ENCODE measurements around the gene ACLY. TPM values are rescaled to one million over a fixed set of nuclear protein-coding genes. Genes with fewer than 3 reads are reported as not detected.

ACLY gene
- total and polyA plus RNA-seq, 2 of the 13 experiments (the other 11 are each of a cell fraction or from before 2014, with no cell fraction given) = 111 to 218 TPM

GRCh38 chr17:41888332-41888965, 30.3 kb downstream of the ACLY start (continued):
- TF ChIP-seq KIAA2018 (CRISPR knock-in tag; IDR thresholded peaks at IDR 0.05; ENCODE audit: borderline replicate concordance) = no peak
- TF ChIP-seq, protein P1, sequence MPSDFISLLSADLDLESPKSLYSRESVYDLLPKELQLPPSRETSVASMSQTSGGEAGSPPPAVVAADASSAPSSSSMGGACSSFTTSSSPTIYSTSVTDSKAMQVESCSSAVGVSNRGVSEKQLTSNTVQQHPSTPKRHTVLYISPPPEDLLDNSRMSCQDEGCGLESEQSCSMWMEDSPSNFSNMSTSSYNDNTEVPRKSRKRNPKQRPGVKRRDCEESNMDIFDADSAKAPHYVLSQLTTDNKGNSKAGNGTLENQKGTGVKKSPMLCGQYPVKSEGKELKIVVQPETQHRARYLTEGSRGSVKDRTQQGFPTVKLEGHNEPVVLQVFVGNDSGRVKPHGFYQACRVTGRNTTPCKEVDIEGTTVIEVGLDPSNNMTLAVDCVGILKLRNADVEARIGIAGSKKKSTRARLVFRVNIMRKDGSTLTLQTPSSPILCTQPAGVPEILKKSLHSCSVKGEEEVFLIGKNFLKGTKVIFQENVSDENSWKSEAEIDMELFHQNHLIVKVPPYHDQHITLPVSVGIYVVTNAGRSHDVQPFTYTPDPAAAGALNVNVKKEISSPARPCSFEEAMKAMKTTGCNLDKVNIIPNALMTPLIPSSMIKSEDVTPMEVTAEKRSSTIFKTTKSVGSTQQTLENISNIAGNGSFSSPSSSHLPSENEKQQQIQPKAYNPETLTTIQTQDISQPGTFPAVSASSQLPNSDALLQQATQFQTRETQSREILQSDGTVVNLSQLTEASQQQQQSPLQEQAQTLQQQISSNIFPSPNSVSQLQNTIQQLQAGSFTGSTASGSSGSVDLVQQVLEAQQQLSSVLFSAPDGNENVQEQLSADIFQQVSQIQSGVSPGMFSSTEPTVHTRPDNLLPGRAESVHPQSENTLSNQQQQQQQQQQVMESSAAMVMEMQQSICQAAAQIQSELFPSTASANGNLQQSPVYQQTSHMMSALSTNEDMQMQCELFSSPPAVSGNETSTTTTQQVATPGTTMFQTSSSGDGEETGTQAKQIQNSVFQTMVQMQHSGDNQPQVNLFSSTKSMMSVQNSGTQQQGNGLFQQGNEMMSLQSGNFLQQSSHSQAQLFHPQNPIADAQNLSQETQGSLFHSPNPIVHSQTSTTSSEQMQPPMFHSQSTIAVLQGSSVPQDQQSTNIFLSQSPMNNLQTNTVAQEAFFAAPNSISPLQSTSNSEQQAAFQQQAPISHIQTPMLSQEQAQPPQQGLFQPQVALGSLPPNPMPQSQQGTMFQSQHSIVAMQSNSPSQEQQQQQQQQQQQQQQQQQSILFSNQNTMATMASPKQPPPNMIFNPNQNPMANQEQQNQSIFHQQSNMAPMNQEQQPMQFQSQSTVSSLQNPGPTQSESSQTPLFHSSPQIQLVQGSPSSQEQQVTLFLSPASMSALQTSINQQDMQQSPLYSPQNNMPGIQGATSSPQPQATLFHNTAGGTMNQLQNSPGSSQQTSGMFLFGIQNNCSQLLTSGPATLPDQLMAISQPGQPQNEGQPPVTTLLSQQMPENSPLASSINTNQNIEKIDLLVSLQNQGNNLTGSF (CRISPR knock-in tag; IDR thresholded peaks at IDR 0.05) = 0 out of 2 replicates have a peak, but pooled peaks have one; percentile 41
- no peak for TF ChIP-seq WIZ (CRISPR knock-in tag; IDR thresholded peaks at IDR 0.05)
- no peak for TF ChIP-seq TFDP2 (CRISPR knock-in tag; IDR thresholded peaks at IDR 0.05)
- no peak for TF ChIP-seq SSRP1 (CRISPR knock-in tag; IDR thresholded peaks at IDR 0.05)
- TF ChIP-seq, protein P2, sequence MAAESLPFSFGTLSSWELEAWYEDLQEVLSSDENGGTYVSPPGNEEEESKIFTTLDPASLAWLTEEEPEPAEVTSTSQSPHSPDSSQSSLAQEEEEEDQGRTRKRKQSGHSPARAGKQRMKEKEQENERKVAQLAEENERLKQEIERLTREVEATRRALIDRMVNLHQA (CRISPR knock-in tag; IDR thresholded peaks at IDR 0.05) = no peak
- TF ChIP-seq ZNF18 (CRISPR knock-in tag; IDR thresholded peaks at IDR 0.05; ENCODE audit: insufficient replicate concordance) = no peak
- TF ChIP-seq JARID2 (CRISPR knock-in tag; IDR thresholded peaks at IDR 0.05; ENCODE audit: insufficient replicate concordance) = no peak
- TF ChIP-seq ZMYM2 (CRISPR knock-in tag; IDR thresholded peaks at IDR 0.05) = 0 out of 2 replicates have a peak, but pooled peaks have one; percentile 50
- TF ChIP-seq FOXO1 (CRISPR knock-in tag; IDR thresholded peaks at IDR 0.05) = no peak
- peak; percentile 76; the same call in 1 of the 2 replicates for TF ChIP-seq CEBPB (IDR thresholded peaks at IDR 0.05; ENCODE audit: borderline replicate concordance, low read depth, low read length)
- no peak for TF ChIP-seq TMF1 (CRISPR knock-in tag; IDR thresholded peaks at IDR 0.05; ENCODE audit: low read depth)

All from HepG2 (cell line).